GM18907 (cell line): ENCODE results near the gene ARHGAP22.

Experiments
- ATAC-seq: cut with Tn5 transposase; IDR thresholded peaks from one replicate; pipeline ENCODE4 v1.9.1; 2021; ENCODE audit warnings: mild to moderate bottlenecking, moderate library complexity; ENCODE audit not compliant: unreplicated experiment

The ARHGAP22 gene

GRCh38 chr10:48466611-48467240, 138.1 kb downstream of the ARHGAP22 start:
- no peak for ATAC-seq

- ATAC-seq = no peak
Observed at GRCh38 chr10:48465860-48466521, 138.9 kb downstream of the ARHGAP22 start.

GRCh38 chr10:48464871-48465736, 139.8 kb downstream of the ARHGAP22 start:
- no peak for ATAC-seq

- ATAC-seq = no peak
Observed at GRCh38 chr10:48464121-48464870, 140.6 kb downstream of the ARHGAP22 start.

GRCh38 chr10:48463318-48464003, 141.4 kb downstream of the ARHGAP22 start:
- ATAC-seq = no peak

- no peak for ATAC-seq
Observed at GRCh38 chr10:48462482-48463020, 142.3 kb downstream of the ARHGAP22 start.

- ATAC-seq = no peak
Observed at GRCh38 chr10:48461623-48462481, 143.0 kb downstream of the ARHGAP22 start.

- no peak for ATAC-seq
Observed at GRCh38 chr10:48460182-48460581, 144.7 kb downstream of the ARHGAP22 start.

GRCh38 chr10:48459270-48460150, 145.4 kb downstream of the ARHGAP22 start:
- ATAC-seq = no peak

GRCh38 chr10:48458662-48459048, 146.2 kb downstream of the ARHGAP22 start:
- ATAC-seq = no peak

- ATAC-seq = no peak
Observed at GRCh38 chr10:48457949-48458661, 146.8 kb downstream of the ARHGAP22 start.

GRCh38 chr10:48456808-48457761, 147.8 kb downstream of the ARHGAP22 start:
- ATAC-seq = no peak

- ATAC-seq = no peak
Observed at GRCh38 chr10:48456361-48456804, 148.5 kb downstream of the ARHGAP22 start.

- ATAC-seq = no peak
Observed at GRCh38 chr10:48455392-48456151, 149.3 kb downstream of the ARHGAP22 start.

- no peak for ATAC-seq
Observed at GRCh38 chr10:48455055-48455391, 149.8 kb downstream of the ARHGAP22 start.
